NCI-H2107 treated with DMSO at 0.1 percent for 48 hours (cell line): ENCODE results near the gene SETD1A.

Experiments
- DNase-seq: peaks from one replicate; lab custom pipeline; 2025; ENCODE audit not compliant: unreplicated experiment; lab: John Stamatoyannopoulos, UW

SETD1A gene

DNA sequence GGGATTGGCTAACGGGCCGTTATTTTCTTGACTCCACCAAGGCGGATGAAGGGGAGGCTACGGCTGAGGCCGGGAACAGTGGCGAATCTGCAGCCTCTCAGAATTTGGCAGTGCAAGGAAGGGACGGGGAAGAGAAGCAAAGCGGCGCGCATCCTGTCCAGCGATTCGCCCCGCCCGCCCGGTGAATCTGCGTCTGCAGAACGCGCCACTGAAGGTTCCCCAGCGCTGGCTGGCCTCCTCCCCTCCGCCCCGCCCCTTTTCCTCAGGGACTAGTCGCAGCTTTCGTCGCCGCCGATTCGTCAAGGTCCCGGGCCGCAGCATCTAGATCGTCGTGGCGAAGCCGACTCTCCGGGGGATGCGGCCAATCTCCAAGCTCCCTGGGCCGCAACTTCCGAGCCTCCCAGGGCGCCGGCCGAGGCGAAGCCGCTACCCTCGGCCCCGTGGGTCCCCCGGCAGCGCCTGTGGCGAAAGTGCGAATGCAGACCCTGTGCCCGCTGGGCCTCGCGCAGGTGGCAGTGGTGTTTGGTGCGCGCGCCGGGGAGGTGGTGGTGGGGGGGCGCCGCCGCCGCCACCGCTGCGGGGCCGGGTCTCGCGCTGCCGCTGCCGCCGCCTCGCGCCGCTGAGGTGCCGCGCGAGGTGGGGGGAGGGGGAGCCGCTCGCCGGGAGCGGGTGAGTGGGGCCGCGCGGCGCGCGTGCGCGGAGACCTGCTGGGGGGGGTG, at the start of gene SETD1A:
TSS of gene SETD1A (plus strand) at position 299 of the 719 bp plus-strand sequence. CDS start 978 bp downstream, outside the sequence.
- DNase-seq, result peak; percentile 81

DNA sequence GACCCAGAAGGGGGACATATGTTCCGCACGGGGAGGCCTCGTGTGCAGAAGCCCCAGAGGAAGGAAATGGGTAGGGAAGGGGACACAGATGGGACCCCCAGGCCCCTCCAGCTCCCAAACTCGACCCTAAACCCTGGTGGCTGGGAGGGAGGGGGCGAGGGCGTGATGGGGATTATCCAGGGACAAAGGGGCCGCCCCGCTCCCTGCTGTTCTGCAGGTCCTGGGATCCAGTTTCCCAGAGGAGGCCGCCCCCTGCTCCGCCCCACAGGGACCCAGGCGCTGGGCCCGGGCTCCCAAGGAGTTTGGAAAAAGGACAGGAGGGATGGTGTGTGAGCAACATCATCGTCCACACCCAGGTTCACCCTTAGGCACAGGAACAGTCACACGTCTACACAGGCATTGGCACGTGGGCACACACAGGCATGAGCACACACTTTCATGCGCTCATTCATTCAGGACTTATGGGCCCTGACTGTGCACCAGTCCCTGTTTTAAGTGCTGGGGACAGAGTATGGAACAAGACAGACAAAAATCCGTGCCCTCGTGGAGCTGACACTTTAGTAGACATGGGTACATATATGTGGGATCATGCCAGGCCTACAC, 47.0 kb upstream of the SETD1A start:
- DNase-seq, result no peak

DNA sequence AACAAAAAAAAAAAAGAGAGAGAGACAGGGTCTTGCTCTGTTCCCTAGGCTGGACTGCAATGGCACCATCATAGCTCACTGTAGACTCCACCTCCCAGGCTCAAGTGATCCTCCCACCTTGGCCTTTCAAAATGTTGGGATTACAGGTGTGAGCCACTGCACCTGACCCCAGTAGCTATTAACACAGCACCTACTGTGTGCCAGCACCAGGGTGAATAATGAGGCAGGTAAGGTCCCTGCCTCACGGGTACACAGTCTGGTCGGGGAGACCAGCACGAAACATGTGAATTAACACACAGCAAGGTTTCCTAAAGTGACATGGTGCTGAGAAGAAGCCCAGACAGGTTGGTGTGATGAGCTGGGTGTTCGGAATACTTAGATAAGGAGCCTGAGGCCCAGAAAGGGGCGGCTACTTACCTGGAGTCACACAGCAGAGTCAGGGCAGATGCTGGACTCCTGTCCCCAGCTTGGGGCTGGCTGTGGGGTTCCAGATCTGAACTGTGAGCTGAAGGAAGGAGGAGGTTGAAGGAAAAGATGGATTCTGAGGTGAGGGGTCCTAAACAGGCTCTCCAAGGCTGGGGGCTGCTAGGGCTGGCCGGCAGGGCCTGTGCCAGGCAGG, 44.7 kb upstream of the SETD1A start:
- no peak for DNase-seq

DNA sequence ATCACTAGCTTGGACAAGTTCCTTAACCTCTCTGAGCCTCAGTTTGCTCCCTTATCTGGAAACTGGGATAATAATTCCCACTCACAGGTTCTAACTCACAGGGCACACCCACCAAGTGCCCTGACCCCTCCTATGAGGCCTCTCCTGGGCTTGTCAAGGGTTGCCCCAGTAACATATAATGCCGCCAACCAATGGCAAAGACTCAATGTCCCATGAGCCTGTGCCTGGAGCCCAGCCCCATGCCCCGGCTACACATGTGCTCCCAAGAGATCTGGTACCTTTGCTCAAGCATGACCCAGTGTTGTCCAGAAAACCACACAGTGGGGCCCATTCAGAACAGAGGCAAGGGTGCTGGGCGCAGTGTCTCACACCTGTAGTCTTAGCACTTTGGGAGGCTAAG, 42.7 kb upstream of the SETD1A start:
- no peak for DNase-seq

DNA sequence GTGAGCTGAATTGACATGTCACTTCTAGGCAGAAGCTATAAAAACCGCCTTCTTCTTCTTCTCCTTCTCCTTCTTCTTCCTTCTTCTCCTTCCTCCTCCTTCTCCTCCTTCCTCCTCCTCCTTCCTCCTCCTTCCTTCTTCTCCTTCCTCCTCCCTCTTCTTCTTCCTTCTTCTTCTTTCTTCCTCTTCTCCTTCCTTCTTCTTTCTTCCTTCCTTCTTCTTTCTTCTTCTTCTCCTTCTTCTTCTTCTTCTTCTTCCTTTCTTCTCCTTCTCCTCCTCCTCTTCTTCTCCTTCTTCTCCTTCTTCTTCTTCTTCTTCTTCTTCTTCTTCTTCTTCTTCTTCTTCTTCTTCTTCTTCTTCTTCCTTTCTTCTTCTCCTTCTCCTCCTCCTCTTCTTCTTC, 38.9 kb upstream of the SETD1A start:
- no peak for DNase-seq

DNA sequence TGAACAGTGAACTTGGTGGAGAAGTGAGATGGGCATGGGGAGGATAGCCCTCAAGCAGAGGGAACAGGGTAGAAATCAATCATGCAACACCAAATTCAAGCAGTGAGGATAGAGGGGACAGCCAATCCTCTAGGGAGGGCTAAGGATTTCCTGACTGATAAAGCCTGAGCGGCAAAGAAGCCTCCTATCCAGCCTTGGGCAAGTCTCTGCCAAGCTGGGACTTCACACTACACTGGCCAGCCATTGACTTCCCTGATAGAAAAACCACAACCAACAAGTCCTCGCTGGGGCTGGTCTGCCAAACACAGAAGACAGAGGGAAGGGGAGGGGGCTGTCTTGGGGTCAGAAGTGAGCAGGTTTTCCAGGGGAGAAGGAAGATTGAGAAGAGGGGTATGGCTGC, 36.7 kb upstream of the SETD1A start:
- no peak for DNase-seq

DNA sequence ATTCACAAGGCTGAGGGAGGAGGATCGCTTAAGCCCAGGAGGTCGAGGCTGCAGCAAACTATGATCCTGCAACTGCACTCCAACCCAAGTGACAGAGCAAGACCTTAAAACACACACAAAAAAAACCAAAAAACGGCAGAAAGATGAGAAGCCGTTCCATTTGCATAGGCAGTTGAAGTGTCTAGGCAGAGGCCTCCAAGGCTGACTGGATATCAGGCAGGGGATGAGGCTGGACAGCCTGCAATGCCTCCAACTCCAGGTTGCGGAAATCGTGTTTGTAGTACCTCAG, 36.2 kb upstream of the SETD1A start:
- DNase-seq, result no peak

DNA sequence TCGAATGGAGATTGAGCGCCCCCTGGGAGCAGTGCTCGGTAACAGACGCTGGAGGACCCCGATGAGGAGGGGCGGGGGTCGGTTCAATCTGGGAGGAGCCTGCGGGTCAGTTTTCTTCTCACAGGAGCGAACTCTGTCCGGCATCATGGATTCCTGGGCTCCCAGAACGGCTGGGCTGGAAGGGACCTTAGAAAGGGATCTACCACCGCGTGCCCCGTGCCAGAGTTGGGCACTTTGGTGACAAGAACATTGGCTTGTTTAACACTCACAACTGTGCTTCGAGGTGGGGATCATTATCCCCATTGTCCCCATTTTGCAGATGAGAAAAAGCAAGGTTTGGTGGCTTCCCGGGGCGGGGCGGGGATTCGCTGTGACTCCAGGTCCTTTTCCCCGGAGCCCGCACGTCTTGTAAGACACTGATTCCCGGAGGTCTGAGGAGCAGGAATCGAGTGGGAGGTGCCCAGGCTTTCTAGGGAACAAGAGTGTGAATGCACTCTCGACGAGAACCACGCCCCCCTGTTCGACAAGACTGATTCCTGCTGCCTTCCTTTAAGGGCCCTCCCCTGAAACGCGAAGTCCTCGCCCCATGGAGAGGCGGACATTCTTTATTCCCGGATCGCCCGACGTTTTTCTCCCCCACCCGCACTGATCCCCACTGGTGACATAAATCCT, 35.7 kb upstream of the SETD1A start:
- peak; percentile 79 for DNase-seq

DNA sequence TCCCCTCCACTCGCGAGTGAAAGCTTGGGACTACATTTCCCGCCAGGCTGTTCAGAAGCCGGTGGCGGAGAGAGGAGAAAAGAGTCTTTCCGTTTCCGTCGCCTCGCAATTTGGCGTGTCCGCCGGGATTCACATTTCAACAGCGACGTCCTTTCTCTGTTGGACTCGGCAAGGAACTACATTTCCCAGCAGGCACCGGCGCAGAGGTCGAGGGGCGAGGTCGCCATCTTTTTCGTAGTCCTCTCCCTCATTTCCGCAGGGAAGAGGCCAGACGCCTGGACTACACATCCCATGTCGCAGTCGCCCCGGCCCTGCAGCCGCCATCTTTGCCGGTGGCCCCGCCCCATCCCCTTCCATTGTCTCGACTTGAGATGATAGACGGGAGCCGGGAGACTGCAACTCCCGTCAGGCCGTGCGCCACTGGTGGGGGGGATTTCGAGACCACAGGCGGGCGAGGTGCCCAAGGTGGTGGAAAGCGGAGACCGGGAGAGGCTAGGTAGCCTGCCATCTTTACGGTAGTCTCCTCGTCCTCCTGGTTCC, 35.1 kb upstream of the SETD1A start:
- peak; percentile 98 for DNase-seq

DNA sequence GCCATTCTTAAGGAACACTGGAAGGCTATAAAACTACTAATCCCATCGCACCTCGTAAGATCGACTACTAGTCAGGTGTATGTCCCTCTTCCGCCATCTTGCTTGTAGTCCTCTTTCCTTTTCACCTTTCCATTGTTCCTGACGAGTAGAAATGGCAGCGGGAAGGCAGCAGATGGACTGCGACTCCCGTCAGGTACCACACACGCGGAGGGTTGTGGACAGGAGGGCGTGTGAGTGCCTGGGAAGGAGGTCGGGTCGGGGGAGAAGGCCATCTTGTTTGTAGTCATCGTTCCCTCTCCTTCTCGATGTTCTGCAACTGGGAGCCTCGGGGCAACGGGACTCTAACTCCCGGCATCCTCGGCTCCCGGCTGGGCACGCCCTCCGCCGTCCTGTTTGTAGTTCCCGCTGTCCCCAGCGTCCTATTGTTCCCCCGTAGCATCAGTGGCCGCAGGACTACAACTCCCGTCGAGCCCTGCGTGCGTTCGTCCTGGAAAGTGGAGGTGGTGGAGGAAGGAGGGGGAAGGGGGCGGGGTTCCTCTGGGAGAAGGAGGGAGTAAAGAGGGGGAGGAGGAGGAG, 34.5 kb upstream of the SETD1A start:
- DNase-seq, result peak; percentile 100

DNA sequence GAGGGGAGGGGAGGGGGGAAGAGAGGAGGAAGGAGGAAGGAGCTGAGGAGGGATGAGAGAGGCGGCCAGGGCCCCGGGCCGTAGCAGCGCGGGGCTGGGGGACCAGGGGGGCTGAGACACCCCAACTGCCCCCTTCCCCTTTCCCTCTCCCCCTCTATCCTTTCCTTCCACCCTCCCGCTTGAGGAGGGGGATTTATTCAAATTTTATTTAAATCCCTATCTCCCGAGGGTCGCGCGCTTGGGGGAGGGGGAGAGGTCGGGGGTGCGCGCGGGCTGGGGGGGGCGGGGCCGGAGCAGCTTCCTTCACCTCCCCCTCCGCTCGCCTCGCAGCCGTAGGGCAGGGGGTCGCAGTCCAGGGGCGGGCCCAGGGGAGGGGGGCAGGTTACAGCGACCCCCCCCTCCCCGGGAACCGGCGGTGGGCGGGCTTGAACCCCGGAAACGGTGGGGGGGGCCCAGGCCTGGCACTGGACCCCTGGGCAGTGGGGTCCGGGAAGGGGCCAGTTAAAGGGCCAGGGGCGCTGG, 33.9 kb upstream of the SETD1A start, which contains the start of gene FBXL19:
TSS of gene FBXL19 (plus strand) at position 19 of the 522 bp plus-strand sequence. CDS start 2,183 bp downstream, outside the sequence.
- DNase-seq, result no peak

DNA sequence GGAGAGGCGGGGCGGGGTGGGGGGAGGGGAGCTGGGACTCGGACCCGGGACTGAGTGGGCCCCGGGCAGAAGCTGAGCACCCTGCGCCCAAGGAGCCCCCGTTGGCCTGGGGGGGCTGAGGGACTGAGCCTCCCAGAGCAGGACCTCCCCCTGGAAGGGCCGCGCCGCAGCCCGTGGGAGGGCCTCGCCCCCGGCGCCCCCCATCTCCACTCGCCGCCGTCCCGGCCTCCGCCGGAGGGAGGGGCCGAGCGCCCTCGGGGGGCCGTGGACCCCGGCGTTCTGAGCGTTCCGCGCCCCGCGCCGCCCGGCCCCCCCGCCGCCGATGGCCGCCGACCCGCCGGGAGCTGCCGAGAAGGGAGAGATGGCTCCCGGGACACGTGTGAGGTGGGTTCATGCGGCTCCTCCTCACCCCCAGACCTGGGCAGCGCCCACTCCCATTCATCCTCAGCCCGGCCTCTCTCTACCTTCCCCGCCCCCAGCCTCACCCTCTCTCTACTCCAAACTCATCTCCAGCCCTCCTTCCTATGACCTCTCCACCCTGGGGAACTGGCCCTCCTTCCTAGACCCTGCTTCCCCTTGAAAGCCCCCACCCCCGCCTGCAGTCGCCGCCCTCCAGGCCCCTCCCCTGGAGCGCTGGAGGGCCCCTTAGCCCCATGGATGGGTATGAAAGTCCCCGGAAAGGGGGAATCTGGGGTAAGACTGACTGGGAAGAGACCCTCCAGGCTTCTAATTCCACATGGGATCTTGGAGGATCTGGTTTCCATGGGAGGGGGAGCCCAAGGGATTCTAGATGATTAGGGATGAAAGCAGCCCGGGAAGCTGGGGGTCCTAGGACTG, 33.3 kb upstream of the SETD1A start:
- DNase-seq, result no peak

DNA sequence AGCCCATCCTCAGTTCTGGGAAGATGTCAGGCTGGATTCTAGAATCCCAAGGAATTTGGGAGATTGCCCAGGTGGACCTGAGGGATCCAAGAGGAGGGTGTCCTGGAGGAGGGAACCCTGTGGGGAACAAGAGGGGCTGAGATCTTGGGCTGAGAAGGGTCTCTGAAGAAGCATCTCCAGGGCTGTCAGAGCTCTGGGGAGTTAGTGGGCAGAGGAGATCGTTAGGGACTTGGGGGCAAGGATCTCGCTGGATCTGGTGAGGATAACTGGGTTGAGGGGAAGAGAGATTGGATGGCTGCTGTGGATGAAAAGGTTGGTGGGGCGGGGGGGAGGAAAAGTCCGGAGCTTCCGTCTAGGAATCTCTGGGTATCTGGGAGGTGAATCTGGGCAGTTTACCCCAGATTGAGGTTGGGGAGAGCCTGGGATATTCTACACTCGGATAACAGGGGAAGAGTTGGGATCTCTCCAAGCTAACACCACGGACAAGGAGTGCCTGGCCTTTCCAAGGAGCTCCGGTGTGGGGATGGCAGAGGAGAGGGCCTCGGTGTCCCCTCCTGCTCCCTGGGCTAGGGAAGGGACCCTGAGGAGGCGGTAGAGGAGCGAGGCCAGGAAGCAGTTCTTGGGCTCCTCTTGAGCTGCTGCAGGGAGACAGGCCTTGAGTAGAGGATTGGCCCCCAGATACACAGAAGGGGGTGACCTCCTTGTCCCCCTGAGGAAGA, 32.5 kb upstream of the SETD1A start:
- no peak for DNase-seq

DNA sequence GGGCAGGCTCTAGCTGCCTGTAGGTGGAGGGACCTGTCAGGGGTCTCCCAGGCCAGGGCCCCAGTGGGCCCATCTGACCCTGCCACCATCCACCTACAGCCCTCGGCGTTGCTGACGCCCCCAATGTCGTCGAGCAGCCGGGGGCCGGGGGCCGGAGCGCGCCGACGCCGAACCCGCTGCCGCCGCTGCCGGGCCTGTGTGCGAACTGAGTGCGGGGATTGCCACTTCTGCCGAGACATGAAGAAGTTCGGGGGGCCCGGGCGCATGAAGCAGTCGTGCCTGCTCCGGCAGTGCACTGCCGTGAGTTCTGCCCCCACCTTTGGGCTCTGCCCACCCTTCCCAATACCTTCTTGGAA, 31.9 kb upstream of the SETD1A start:
- DNase-seq, result no peak

DNA sequence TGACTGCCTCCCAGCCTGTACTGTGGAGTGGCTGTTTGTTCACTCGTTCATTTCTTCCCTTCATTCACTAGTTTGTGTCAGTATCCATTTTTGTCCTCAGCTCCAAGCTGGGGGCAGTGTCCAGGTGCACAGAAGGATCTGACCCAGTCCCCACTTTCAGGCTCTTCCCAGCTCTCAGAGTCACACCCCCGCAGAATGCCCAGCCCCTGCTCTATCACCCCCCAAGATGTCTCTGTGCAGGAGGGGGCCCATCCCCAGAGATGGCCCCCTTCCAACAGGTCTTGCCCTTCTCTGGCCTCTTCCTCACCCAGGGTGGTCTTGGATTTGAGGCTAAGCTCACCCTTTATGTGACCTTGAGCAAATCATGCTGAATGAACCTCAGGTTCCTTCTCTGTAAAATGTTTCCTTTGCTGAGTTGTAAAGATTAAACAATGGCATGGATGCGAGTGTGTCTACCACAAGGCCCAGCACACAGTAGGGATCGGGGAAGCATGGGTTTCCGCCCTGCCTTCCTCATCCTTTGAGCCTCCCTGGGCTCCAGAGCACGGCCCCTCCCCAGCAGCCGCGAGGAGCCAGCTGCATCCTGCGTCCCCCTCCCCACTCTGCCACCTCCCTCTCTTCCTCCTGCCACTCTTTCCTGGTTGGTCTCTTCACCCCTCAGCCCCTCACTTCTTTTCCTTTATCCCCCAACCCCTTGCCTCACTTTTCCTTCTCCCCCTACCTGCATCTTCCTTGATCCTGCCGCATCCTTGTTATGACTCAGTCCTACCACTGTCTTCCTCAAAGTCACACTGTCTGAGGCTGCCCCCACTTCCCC, 31.4 kb upstream of the SETD1A start:
- no peak for DNase-seq

DNA sequence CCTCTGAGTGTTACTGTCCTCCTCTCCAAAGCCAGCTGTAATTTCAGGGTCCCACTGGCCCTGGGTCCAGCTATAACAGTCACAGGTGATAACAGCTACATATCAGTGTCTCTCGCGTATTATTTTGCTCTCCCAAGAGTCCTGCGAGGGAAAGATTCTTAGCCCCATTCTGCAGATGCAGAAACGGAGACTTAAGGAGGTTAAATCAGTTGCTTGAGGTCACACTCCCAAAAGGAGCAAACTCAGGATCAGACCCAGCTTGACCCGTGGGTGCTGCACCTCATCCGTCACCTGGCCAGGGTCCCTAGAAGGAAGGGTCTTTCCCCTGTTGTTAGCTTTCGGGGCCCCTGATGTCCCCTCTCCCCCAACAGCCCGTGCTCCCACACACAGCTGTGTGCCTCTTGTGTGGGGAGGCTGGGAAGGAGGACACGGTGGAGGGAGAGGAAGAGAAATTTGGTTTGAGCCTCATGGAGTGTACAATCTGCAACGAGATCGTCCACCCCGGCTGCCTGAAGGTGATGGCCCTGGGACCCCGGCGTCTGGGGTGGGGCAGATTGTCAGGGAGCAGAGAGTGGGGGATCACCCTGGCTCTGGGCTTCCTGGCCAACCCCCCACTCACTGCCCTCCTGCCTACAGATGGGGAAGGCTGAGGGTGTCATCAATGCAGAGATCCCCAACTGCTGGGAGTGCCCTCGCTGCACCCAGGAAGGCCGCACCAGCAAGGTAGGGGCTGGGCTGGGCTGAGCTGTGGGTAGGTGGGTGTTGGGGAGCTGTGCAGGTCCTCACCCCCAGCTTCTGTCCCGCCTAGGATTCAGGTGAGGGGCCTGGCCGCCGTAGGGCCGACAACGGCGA, 30.4 kb upstream of the SETD1A start:
- no peak for DNase-seq

DNA sequence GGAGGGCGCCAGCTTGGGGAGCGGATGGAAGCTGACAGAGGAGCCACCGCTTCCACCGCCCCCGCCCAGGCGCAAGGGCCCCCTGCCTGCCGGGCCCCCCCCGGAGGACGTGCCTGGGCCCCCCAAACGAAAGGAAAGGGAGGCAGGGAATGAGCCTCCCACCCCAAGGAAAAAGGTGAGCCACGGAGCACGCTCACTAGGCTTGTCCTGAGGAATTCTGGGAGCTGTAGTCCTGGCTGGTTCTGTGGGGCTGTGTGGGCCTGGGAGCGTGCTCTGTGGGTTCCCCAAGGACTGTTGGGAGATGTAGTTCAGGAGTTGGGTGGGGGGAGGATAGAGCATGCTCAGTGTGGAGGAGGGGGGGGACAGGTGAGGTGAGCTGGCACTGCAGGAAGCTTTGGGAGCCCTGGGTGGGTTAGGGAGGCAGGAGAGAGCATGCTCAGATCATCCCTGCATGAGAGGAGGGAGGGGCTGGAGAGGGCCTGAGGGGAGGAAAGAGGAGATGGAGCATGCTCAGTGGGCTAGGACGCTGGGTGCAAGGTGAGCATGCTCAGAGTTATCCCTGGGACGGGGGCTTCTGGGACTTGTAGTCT, 29.7 kb upstream of the SETD1A start:
- peak; percentile 57 for DNase-seq

DNA sequence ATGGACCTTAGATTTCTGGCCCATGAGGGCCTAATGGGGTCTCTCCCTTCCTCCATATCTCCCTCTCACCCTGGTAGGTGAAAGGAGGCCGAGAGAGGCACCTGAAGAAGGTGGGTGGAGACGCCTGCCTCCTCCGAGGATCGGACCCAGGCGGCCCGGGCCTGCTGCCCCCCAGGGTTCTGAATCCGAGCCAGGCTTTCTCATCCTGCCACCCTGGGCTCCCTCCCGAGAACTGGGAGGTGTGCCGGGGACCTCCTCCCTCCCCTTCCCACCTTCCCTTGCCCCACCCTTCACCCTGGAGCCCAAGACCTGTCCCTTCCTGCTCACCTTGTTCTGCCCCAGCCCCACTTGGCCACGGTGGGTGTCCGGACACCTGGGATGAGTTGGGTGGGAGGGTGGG, 29.2 kb upstream of the SETD1A start:
- DNase-seq, result no peak
